Coronary artery (tissue), 2 donors: ENCODE data around the gene ADAMTS4.

Experiments
- DNase-seq: peaks from one replicate; pipeline ENCODE4 v3.0.0-alpha.2; 2017; ENCODE audit warnings: low spot score
- H3K27ac ChIP-seq, 2 donors: fragments of 200-600 bp; sonication (generic); one replicate each; pipeline ENCODE4 v1.5.1; 2016 to 2019
- H3K4me3 ChIP-seq: fragments of 200-600 bp; sonication (generic); 2 replicates; pipeline ENCODE4 v1.5.1; 2016; ENCODE audit warnings: mild to moderate bottlenecking, moderate library complexity
- CTCF ChIP-seq: fragments of 200-600 bp; sonication (generic); IDR thresholded peaks from one replicate; pipeline ENCODE4 v1.5.1; 2019; ENCODE audit warnings: antibody characterized with exemption

The ADAMTS4 gene

GRCh38 chr1:161153176-161153575 lies 45.7 kb downstream of the ADAMTS4 start:
- peak overlapping the region; percentile 85 for H3K4me3 ChIP-seq
- H3K27ac ChIP-seq = peak overlapping the region; percentile 89 to 92
- no peak for DNase-seq
- no peak for TF ChIP-seq CTCF

- Histone ChIP-seq H3K4me3 (no peak overlapping the region), H3K27ac (no peak overlapping the region)
- TF ChIP-seq CTCF = no peak
- DNase-seq = no peak
These were observed 53.0 kb downstream of the ADAMTS4 start for GRCh38 chr1:161145832-161146231.

GRCh38 chr1:161140755-161141400 lies 58.0 kb downstream of the ADAMTS4 start:
- no peak for TF ChIP-seq CTCF
- Histone ChIP-seq H3K4me3 (no peak overlapping the region), H3K27ac (no peak overlapping the region)
- DNase-seq = no peak

GRCh38 chr1:161139766-161140165 lies 59.1 kb downstream of the ADAMTS4 start:
- Histone ChIP-seq H3K27ac (no peak overlapping the region), H3K4me3 (no peak overlapping the region)
- DNase-seq = no peak
- TF ChIP-seq CTCF = peak; percentile 29

GRCh38 chr1:161138431-161138830 lies 60.4 kb downstream of the ADAMTS4 start:
- DNase-seq = no peak
- H3K27ac ChIP-seq = no peak overlapping the region
- TF ChIP-seq CTCF = no peak
- H3K4me3 ChIP-seq = no peak overlapping the region

GRCh38 chr1:161137881-161138280 lies 61.0 kb downstream of the ADAMTS4 start:
- no peak for TF ChIP-seq CTCF
- no peak for DNase-seq
- Histone ChIP-seq H3K27ac (no peak overlapping the region), H3K4me3 (no peak overlapping the region)
